GM19043 (cell line): ENCODE results near the gene PEMT.

ENCODE experiments used
- ATAC-seq: cut with Tn5 transposase; IDR thresholded peaks from one replicate; pipeline ENCODE4 v1.9.1; 2021; ENCODE audit warnings: low read depth; ENCODE audit not compliant: unreplicated experiment

The PEMT gene

DNA sequence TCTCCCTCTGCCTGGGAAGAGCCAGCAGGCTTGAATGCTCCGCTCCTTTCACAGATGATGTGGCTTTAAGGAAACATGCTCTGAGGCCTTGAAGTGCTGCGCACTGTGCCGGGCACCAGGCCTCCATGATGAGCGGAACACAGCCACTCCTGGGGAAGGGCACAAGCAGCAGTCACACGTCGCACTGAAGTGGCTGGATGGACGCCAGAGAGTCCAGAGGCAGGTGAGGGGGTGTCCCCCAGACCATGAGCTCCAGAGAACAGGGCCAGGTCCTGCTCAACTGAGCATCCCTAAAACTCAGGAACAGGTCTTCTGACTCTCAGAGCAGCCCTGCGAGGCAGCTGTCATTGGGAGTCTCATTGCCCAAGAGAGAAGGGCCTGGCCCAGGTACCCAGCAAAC, 35.6 kb downstream of the PEMT start:
- no peak for ATAC-seq

DNA sequence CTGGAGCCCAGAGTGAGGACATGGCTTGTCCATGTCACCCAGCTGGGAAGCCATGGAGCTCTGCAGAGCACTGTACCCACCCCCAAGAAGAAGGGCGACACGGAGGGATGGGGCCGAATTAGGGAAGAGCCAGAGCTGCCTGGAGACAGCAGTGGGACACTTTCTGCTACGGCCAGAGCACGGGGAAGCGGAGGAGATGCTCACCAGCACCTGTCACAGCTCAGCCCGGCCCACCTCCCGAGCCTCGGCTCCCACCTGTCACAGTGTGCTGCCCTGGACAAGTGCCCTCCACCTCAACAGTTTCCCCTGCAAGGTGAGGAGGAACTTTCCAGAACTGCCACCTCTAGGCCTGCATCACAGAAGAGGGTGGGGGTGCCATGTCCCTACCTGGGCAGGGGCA, 36.4 kb downstream of the PEMT start:
- no peak for ATAC-seq

DNA sequence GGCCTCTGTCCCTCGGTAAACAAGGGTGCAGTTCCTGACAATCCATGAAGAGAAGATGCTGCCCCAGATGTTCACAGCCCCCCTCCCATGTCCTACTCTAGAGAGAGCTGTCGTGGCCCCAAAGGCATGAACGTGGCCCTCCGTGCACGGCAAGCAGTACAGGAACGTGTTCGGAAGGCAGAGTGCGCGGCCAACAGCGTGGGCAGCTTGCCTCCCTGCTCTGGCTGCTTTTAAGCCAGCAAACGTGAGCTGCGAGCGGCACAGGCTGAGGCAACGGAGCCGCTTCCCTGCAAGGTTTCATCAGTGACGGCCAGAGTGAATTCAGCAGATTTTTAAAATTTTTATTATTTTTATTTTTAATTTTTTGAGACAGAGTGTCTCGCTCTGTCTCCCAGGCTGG, 37.2 kb downstream of the PEMT start:
- ATAC-seq = no peak

DNA sequence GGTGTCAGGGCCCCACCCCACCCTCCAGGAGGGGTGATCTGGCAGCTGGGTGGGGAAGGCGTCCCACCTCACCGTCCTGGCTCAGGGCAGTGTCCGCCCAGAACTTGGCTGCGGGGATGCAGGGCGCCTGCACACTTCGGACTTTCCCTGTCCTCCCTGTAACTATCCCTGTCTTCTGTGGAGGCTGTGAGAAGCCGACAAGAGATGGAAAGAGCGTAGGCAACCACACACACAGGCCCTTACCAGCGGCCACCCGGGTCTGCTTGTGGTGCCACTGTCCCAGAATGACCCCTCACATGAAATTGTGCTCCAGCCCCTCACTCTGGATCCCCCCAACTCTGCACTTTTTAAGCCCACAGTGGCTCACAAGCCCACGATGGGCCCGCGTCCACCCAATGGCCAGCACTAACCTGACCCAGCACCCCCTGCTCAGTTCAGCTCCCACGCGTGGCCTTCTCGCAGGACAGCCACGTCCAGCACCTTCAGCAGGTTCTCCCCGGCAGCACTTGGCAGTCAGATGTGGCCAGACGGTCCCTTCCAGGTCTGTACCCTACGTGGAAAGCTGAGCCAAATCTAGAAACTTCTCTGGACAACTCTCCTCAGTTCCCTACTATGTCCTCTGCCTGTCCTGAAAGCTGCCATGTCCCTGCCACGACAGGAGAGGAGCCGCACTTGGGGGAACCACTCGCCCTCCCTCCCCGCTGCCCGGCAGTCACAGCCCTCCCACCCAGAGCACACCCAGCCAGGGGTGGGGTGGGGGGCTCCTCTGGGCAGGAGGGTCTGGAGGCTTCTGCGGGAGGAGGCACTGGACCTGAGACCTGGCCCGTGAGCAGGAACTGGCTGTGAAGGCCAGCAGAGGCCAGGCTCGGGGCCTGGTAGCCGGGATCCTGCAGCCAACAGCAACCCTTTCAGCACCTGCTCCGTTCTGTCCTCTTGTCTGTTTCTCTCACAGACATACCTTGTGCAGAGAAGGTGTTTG, 38.0 kb downstream of the PEMT start:
- ATAC-seq = no peak

DNA sequence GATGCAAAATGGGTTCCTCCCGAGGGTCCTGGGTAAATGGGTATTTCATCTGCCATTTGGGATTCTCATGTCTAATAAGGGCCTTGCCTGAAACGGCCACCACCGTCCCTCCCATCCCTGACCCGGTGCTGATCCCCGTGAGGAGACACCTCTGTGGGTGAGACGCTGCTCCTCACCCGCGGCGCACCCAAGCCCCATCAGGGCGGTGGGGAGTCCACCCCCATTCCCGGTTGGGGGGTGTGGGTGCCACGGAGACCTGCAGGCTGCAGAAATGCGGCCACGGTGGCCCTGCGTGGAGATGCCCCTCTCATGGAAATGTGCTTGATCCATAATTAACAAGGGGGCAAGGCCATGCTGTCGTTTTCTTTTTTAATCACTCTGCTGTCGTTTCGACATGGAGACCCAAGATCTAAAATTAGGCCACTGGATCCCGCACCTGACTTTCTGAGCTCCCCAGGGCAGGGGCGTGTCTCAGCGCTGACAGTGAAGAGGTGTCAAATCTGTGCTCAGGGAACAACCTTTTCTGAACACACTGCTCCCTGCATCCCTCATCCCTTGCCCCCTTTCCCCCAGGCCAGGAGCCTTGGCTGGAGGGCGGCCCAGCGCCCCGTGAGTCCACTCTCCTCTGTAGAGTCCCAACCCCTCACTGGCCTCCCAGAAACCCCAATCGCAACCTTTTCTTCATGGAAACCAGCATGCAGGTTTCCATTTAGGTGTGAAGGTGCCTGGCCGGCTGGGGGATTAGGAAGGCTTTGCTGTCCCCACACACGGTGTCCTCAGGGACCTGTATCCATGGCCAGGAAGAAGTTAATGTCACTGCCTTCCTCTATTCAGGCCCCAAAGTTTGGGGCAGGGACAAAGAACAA, 38.9 kb downstream of the PEMT start:
- ATAC-seq = no peak

DNA sequence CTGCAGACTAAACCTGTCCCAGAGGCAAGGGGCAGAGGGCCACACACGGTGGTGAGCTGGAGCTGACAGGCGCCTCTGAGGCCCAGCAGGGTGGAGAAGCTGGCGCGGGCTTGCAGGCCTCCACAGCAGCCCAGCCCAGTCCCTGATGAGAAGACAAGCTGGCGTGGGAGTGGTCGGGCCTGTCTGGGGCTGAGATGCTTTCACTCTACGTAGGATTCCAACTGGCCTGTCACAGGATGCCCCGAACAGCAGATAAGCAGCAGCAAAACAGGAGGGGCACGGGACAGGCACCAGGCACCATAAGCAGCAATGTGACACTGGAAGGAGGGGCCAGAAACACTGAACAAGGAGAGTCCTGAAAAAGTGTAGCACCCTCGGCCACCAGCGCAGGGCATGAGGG, 40.1 kb downstream of the PEMT start:
- ATAC-seq = no peak

DNA sequence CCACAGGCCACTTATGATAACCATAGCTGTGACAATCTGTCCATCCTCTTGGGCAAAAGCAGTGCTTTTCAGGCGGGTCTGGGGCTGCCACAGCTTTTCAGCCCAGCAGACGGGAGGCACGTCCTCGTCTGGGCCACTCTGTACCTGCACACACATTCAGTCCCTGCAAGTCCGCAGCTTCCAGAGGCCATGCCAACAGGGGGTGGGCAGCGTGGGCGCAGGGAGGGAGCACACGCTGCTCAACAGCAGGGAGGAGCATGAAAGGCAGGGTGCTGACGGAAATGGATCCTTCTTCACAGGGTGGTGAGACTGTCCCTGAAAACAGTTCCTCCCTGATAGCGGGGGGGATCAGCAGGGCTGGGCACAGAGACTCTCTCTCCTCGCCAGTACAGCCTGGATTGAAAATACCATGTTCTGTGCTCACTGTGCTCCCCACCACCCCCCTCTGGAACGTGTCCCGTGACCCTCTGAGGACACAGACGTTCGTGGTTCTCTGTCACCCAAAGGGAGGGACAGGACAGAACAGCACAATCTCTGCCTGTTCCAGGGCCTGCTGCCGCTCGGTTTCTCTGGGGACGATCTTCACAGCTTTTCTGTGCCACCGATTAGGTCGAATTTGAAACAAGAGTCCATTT, 41.7 kb downstream of the PEMT start:
- no peak for ATAC-seq

DNA sequence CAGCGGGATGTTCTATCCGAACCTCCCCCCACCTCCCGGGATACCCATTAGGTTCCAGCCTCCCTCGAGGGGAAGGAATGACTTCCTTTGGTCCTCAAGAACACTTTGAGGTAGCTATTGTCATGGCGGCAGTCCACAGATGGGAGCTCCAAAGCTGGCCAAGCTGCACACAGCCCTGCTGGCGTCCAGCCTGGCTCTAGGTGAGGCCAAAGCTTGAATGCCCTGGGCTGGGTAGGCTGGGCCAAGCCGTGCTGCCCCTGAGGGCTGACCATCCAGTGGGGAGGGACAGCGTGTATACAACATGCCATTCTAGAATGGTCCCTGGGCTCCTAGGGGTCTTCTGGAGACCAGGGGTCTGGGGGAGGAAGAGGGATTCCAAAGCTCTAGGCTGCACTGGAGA, 43.5 kb downstream of the PEMT start:
- no peak for ATAC-seq

DNA sequence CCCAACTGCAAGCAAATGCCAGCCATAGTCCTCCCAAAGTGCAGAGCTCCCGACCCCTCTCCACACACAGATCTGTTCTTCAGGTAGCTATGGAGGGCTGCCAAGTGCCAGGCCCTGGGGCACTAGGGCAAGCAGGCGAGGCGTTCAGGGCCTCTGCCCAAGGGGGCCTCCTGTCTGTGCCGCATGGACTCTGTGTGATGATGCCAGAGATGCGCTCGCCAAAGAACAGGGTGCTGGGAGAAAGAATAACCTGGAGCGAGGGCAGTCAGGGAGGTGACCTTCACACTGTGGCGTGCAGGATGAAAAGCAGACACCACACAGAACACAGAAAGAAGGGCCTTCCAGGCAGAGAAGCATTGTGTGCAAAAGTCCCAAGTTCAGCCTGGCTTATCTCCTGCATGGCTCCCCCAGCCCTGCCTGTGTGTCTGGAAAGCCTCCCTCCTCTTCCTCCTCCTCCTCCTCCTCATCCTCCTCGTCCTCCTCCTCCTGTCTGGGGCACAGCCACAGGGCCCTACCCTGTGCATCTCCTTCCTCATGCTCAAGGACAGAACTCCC, 44.2 kb downstream of the PEMT start:
- no peak for ATAC-seq

DNA sequence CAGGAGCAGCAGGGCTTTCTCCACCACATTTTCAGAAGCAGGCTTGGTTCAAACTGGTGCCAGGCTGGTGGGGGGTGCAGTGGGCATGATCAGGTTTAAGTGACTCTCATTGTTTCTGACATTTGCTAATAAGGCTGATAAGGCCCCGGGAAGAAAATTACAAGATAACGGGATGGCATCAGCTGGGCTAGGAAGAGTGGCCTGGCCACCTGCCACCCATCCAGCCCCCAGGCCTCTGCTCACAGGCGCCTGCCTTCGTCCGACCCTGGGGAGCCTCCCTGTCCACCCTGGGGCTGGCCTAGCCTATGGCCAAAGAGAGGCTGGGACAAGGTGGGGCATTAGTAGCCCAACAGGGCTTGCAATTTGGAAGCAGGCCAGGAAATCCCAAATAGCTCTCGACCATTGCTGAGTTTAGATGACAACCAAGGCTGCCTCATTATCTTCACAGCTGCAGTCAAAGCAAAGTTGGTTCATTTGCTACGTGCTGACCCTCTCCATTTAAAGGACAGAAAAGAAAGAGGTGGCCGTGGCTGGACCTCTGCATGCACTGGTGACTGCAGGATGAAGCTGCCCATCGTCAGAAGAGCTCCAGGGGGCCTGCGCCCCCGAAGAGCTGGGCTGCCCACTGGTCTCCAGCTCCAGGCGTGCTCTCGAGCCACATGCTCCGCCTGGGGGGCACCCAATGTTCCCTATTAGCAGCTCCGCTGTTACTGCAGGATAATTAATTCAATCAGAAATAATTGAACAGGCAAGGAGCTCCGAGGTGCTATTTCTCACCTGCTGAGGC, 44.9 kb downstream of the PEMT start:
- no peak for ATAC-seq

DNA sequence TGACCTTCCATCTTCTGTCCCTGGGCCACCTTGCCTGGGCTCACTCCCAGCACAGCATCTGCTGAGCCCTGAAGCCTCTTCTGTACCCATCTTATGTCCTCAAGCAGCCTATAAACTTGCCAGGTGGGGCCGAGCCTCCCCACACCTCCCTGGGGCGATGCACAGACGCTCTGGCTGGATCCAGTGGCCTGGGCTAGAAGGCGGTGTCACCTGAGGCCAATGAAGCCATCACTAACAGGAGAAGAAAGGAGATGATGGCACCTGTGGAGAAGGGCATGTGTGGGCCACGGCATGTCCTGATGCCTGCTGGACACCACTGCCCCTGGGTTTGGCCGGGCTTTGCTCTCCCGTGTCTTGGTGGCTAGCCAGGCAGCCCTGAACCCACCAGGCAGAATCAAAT, 45.5 kb downstream of the PEMT start:
- no peak for ATAC-seq

DNA sequence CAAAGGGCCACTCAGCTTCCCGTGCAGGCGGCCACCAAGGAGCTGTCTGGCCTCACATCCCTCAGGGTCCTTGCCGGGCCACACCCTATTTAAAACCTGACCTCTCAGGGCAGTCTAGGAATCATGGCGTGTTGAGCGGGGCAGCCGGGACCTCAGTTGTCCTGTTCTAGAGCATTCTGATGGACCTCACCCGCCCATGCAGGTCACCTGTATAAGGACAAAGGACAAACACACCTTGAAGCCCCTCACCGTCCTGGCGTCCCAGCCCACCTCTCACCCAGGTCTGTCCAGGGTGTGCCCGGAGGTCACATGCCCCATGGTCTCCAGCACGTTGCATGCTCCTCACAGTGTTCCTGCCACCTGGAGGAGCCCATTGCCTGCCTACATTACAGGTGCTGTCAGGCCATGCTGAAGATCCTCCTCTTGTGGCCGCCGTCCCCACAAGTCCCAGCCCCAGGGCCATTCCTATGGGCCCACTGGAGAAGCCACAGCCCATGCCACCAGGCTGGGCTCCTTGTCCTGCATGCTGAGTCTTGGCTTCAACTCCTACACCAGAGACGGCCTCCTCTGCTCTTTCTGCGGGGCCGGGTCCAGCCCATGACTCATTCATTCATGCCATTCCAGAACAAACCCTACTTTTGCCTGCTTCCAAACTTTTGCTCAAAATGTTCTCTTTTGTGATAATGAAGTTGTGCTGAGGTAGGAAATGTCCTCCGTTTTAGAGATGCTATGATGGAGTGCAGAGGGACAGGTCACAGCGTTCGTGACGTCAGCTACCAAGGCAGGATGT, 46.3 kb downstream of the PEMT start:
- ATAC-seq = no peak

DNA sequence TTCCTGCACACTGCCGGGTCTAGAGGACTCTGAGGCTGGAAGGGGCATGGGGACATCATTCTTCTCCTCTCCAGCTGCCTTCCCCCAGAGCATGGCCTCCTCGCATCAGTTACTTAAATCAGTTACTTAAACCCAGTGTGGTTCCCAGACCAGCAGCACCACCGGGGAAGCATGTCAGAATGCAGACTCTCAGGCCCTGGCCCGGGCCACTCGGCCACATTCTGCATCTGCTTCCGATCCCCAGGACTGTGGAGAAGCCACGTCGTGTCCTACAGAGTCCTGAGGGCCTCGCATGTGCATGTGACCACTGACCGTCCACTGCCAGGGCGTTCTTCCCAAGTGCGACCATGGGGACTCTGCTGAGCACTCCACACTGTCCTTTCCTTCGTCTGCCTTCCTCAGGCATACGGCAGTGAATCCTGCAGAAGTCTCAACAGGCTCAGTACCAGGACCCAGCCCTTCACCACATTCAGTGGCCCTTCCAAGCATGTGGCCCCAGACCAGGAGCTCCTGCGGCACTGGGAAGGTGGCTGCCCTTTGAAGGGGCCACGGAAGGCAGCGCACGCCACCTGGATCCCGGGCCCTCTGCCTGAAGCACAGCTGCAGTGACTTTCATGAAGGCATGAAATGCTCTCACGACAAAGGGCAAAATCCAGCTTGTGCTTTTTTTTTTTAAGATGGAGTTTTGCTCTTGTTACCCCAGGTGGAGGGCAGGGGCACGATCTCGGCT, 48.4 kb downstream of the PEMT start:
- ATAC-seq = no peak

DNA sequence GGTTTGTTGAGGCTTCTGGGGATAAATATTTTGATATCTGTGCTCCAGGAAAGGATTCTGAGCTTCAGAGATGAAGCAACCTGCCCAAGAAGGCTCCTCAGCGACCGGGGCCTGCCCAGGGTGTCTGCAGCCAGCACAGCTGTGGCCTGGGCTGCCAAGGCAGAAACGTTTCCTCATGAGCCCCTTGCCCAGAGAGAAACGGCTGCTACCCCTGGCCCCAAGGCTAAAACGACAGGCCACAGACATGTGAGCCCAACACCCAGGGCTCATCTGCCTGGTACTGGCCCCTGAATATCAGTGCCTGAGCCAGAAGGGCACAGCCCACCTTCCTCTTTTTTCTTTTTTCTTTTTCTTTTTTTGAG, 49.9 kb downstream of the PEMT start:
- ATAC-seq = no peak

DNA sequence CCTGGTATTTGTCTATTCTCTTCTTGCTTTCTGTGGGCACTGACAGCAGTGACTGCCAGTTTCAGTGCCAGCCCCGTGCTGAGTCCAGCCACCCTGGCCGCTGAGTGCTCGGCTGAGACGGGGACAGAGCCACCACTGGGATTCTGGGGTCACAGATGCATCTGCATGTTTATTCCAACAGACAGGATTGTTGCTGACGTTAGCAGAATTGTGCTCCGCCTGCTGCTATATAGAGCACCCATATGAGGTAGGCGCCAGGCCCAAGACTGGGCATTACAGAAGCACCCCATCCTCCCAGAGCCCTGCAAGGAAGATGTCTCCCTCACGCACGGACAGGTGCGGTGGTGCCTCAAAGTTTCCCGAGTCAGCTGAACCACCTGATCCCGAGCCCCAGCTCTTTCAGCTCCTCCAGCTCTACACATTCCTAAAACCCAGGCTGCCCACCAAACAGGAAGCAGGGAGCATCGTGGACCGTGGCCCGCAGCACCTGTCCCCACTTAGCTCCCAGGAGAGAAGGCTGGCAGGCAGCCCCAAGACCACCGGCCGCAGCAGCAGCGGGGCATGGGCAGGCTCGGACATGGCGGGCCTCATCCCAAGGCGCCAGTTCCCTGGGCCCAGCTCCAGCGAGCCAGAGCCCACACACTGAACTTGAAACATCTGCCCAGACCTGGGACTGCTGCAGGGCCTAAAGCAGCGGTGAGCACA, 50.4 kb downstream of the PEMT start:
- ATAC-seq = no peak

DNA sequence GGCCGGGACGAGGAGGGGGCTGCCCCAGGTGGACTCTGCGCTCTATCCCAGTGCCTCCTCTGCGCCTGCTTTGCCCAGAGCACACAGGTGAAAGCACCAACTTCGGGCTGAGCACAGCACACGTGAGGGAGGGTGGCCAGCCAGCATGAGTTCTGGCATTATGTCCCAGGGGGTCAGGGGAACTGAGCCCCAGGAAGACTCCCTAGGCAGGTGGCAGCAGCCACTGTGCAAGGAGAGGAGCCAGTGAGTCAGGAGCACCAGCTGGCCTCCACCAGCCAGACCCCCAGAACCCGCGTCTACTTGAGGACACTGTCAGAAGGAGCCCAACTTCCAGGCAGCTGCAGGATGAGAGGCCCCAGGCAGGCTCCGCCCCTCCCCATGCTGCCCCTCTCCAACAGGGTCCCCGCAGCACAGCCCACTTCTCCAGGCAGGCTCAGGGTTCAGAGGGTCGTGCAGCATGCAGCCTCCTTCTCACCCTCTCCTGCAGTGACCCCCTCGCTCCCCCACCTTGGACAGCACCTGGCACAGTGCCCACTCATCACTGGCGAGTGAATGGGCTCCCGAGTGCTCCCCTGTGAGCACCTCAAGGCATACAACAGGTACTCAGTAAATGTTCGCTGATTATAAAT, 51.1 kb downstream of the PEMT start:
- ATAC-seq = no peak

DNA sequence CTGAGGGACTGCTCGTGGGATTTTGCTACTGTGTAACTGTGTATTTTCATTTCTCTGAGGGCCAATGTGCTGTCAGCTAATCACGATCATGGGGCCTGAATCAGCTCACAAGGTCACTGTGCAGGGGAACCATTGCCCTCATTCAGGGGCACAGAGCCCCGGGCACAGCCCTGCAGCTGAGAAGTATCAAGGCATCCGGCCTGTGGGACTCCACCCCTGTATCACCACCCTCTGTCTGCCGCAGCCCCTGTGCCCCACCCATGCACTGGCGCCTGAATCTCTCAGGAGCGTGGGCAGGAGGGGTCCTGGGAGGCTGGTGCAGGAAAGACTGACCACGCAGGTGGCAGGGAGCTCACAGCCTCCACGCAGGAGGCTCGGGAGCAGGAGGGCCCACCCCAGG, 51.9 kb downstream of the PEMT start:
- no peak for ATAC-seq
